Loucy (cell line): ENCODE data around the gene AGAP1.

Experiments
- H2AFZ ChIP-seq: fragments of 200-600 bp; sonication (generic); 2 replicates; pipeline ENCODE4 v1.6.0; 2016; ENCODE audit warnings: antibody characterized with exemption, mild to moderate bottlenecking, low read length, moderate library complexity
- H3F3A ChIP-seq: fragments of 200-600 bp; 2 replicates; pipeline ENCODE4 v1.6.0; 2016; ENCODE audit warnings: antibody characterized with exemption, low read depth, mild to moderate bottlenecking
- H3K27me3 ChIP-seq: fragments of 200-600 bp; sonication (generic); 2 replicates; pipeline ENCODE4 v1.6.1; 2014; ENCODE audit warnings: low read length, mild to moderate bottlenecking; ENCODE audit not compliant: insufficient read depth, poor library complexity, severe bottlenecking
- H3K36me3 ChIP-seq: fragments of 200-600 bp; sonication (generic); 2 replicates; pipeline ENCODE4 v1.6.1; 2016; ENCODE audit warnings: low read length; ENCODE audit not compliant: insufficient read depth
- H3K4me1 ChIP-seq: fragments of 200-600 bp; sonication (generic); 2 replicates; pipeline ENCODE4 v1.5.1; 2014; ENCODE audit warnings: low read length, mild to moderate bottlenecking; ENCODE audit not compliant: insufficient read depth, poor library complexity, severe bottlenecking
- H3K4me2 ChIP-seq: fragments of 200-600 bp; sonication (generic); 2 replicates; pipeline ENCODE4 v1.6.0; 2014; ENCODE audit warnings: antibody characterized with exemption, low read length, low read depth, mild to moderate bottlenecking; ENCODE audit not compliant: poor library complexity, severe bottlenecking
- H3K4me3 ChIP-seq: fragments of 200-600 bp; sonication (generic); 2 replicates; pipeline ENCODE4 v1.5.1; 2014; ENCODE audit warnings: low read length, mild to moderate bottlenecking, mixed read lengths; ENCODE audit not compliant: poor library complexity, severe bottlenecking
- H3K79me2 ChIP-seq: fragments of 200-600 bp; sonication (generic); 2 replicates; pipeline ENCODE4 v1.6.1; 2014; ENCODE audit warnings: low read length; ENCODE audit not compliant: insufficient read depth
- H3K9ac ChIP-seq: fragments of 200-600 bp; sonication (generic); 2 replicates; pipeline ENCODE4 v1.6.0; 2014; ENCODE audit warnings: mild to moderate bottlenecking, low read depth, low read length, moderate library complexity; ENCODE audit not compliant: poor library complexity, severe bottlenecking
- H3K9me2 ChIP-seq: fragments of 200-600 bp; sonication (generic); replicated peaks from 2 replicates; pipeline ENCODE4 v1.6.1; 2016; ENCODE audit warnings: low read depth, low read length, mixed read lengths
- H3K9me3 ChIP-seq: fragments of 200-600 bp; sonication (generic); 2 replicates; pipeline ENCODE4 v1.6.1; 2014; ENCODE audit warnings: mild to moderate bottlenecking, antibody characterized with exemption, low read length, low read depth; ENCODE audit not compliant: insufficient read depth
- H4K20me1 ChIP-seq: fragments of 200-600 bp; sonication (generic); 2 replicates; pipeline ENCODE4 v1.6.0; 2014; ENCODE audit warnings: antibody characterized with exemption, low read length, mild to moderate bottlenecking; ENCODE audit not compliant: insufficient read depth, poor library complexity, severe bottlenecking
- EZH2phosphoT487 ChIP-seq: fragments of 200-600 bp; IDR thresholded peaks from 2 replicates; pipeline ENCODE4 v1.6.1; 2018; ENCODE audit warnings: antibody characterized with exemption, mild to moderate bottlenecking, moderate library complexity, borderline replicate concordance
- TF ChIP-seq, protein P1 (sequence below): fragments of 200-600 bp; sonication (generic); conservative IDR thresholded peaks from 2 replicates; pipeline ENCODE4 v1.5.1; 2014; ENCODE audit warnings: mild to moderate bottlenecking, antibody characterized with exemption, low read length

Gene AGAP1

DNA sequence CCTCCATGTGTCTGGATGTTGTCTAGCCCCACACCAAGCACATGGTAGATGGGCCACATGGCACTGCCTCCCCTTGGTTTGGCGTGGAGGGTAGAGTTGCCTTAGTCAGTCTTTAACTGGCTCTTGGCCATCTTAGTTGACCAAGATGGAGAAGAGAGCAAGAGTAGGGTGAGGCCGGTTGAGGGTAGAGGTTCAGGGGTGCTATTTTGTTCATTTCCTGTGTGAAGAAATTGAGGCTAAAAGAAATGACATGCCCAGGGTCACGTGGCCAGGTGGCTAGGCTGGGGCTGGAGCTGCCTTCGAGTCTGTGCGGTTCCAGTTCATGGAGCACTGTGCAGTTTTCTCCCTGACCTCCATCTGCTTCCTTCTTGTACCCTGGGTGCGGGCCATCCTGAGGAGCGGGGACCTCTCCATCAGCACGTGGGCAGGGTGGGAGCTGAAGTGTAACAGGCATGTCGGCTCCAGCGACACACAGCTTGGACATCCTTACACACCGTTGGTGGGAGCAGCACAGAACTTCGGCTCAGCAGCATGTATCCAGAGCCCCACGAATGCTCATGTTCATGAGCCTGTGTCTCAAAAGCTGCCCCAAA, 461.1 kb downstream of the AGAP1 start:
- Histone ChIP-seq H3K9ac (no peak overlapping the region), H3K4me2 (no peak overlapping the region), H3F3A (no peaks in the 10 kb centered on the region), H3K27me3 (no peaks in the 10 kb centered on the region), H3K79me2 (no peaks in the 10 kb centered on the region), H3K36me3 (no peaks in the 10 kb centered on the region), H3K9me2 (no peaks in the 10 kb centered on the region), H3K9me3 (no peaks in the 10 kb centered on the region), H3K4me3 (no peak overlapping the region), H3K4me1 (peaks cover 9% of the 10 kb centered on the region), H4K20me1 (peaks cover 12% of the 10 kb centered on the region), H2AFZ (no peak overlapping the region)
- TF ChIP-seq EZH2phosphoT487: no peak
- TF ChIP-seq, protein P1, sequence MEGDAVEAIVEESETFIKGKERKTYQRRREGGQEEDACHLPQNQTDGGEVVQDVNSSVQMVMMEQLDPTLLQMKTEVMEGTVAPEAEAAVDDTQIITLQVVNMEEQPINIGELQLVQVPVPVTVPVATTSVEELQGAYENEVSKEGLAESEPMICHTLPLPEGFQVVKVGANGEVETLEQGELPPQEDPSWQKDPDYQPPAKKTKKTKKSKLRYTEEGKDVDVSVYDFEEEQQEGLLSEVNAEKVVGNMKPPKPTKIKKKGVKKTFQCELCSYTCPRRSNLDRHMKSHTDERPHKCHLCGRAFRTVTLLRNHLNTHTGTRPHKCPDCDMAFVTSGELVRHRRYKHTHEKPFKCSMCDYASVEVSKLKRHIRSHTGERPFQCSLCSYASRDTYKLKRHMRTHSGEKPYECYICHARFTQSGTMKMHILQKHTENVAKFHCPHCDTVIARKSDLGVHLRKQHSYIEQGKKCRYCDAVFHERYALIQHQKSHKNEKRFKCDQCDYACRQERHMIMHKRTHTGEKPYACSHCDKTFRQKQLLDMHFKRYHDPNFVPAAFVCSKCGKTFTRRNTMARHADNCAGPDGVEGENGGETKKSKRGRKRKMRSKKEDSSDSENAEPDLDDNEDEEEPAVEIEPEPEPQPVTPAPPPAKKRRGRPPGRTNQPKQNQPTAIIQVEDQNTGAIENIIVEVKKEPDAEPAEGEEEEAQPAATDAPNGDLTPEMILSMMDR: no peak

DNA sequence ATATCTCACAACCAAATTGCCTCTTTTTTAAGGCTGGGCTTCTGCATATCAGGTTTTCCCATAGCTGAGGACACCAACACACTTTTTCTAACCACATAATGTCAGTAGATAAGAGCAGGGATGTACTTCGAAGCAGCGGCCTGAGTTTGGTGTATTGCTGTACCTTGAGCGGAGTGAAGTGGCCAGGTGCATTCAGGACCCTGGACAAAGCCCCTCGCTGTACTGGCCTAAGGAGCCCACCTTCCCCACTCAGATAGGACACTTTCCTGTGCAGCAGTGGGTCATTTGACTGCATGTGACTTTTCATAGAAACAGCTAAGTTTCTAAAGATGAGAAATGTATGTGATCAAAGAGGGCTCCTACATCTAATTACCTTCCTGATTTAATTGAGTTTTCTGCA, 461.8 kb downstream of the AGAP1 start:
- TF ChIP-seq EZH2phosphoT487: no peak
- TF ChIP-seq, protein P1: no peak
- no peaks in the 10 kb centered on the region for H3K9me3 ChIP-seq

DNA sequence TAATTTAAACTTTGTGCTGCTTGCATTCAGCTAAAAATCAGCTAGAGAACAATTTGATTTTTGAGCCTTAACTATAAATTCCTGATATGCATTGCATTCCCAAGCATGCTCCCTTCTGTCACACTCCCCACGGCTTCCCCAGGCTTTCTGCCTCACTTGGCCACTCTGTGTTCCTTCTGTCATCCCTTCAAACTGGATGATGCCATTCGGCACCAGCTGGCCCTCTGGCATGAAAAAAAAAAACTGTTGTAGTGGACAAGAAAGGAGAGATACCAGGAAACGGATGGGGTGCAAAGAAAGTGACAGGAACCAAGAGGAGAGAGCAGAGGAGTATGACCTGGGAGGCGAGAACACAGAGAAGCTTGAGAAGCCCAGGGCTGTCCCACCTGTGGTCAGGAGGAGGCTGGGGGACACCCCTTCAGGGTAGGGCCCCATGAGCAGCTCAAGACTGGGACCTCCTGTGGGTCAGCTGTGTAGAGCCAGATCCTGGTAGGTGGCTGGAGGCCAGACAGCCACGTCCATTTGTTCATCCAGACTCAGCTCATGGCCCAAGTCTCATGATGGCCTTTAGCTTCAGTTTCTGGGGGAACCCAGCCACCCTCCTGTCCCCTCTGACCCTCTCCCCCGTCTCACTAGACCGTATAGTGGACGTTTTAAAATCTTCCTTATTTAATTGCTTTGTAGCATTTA, 462.6 kb downstream of the AGAP1 start:
- Histone ChIP-seq H3K4me1 (peaks cover 4% of the 10 kb centered on the region), H3F3A (no peaks in the 10 kb centered on the region), H3K27me3 (no peaks in the 10 kb centered on the region), H4K20me1 (peaks cover 8% of the 10 kb centered on the region), H3K9me3 (no peaks in the 10 kb centered on the region), H3K4me3 (no peak overlapping the region), H3K79me2 (no peaks in the 10 kb centered on the region), H3K36me3 (no peaks in the 10 kb centered on the region), H3K9me2 (no peaks in the 10 kb centered on the region), H3K9ac (no peak overlapping the region), H2AFZ (no peak overlapping the region), H3K4me2 (no peak overlapping the region)
- TF ChIP-seq EZH2phosphoT487: no peak
- TF ChIP-seq, protein P1: no peak

More for the DNA sequence above, 461.8 kb downstream of the AGAP1 start:
- Histone ChIP-seq H3K27me3 (no peaks in the 10 kb centered on the region), H3K4me1 (peaks cover 9% of the 10 kb centered on the region), H3K79me2 (no peaks in the 10 kb centered on the region), H2AFZ (no peak overlapping the region), H3K4me3 (no peak overlapping the region), H4K20me1 (peaks cover 12% of the 10 kb centered on the region), H3K9ac (no peak overlapping the region), H3K4me2 (no peak overlapping the region), H3K36me3 (no peaks in the 10 kb centered on the region), H3K9me2 (no peaks in the 10 kb centered on the region), H3F3A (no peaks in the 10 kb centered on the region)
